Right ventricle myocardium inferior (tissue), 1 donor: ENCODE data around the gene MSH4. TPM values are rescaled to one million over a fixed set of nuclear protein-coding genes. Genes with fewer than 3 reads are reported as not detected.
"Not testable (repeated sequence)": the region's sequence is repeated elsewhere in the genome, so short reads cannot be mapped to it uniquely, and the experiment has no call there.

ENCODE experiments used
- ATAC-seq: fragments of 200-7000 bp; cut with Tn5 transposase; one replicate; pipeline ENCODE4 v1.9.1; 2020; ENCODE audit warnings: mild to moderate bottlenecking, moderate library complexity
- DNase-seq: peaks from one replicate; pipeline ENCODE4 v3.0.0; 2021; ENCODE audit errors: missing footprints
- intact Hi-C: fragments of 100-400 bp; cut with DNase I; formaldehyde crosslinking; loops from one replicate; pipeline ENCODE4 v1.11.0; 2022
- total RNA-seq: library from RNA; stranded (reverse); fragmentation: NEBNext Ultra II Directional; extraction: Animal tissue kit (Norgen Biotek cat#: 25700); gene quantifications from one replicate; pipeline ENCODE4 v1.2.1, GENCODE V29; 2021
- donor health status: DM: no; HTN: yes; CAD: no; lungs with severe emphysema.

MSH4 gene
- total RNA-seq, 1 donor from 2014 or later = 0.35 TPM

DNA sequence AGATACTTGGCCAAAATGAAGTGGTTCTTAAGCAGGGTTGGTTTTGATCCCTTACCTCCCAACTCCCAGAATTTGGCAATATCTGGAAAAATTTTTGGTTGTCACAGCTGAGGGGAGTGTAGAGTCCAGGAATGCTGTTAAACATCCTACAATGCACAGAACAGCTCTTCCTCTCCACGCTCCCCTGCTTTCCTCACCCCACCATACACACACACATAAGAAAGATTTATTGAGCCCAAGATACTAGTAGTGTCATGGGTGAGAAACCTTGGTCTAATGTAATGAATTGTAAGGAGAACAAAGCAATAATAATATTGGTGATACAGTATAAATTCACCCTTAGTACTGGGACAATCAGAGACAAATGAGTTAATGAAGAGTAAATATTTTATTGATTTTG is 87.8 kb downstream of the MSH4 start:
- DNase-seq (no peak), ATAC-seq (no peak)
- intact Hi-C loops = no loop called here

DNA sequence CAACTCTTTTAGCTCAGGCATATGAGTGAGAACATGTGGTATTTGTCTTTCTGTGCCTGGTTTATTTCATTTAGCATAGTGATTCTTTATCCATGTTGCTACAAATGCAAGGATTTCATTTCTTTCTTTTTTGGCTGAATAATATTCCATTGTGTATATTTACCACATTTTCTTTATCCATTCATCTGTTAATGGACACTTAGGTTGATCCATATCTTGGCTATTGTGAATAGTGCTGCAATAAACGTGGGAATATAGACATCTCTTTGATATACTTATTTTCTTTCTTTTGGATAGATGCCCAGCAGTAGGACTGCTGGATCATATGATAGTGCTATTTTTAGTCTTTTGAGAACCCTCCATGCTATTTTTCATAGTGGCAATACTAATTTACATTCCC is 104.7 kb downstream of the MSH4 start:
- DNase-seq (no peak), ATAC-seq (no peak)
- intact Hi-C loops = no loop called here

DNA sequence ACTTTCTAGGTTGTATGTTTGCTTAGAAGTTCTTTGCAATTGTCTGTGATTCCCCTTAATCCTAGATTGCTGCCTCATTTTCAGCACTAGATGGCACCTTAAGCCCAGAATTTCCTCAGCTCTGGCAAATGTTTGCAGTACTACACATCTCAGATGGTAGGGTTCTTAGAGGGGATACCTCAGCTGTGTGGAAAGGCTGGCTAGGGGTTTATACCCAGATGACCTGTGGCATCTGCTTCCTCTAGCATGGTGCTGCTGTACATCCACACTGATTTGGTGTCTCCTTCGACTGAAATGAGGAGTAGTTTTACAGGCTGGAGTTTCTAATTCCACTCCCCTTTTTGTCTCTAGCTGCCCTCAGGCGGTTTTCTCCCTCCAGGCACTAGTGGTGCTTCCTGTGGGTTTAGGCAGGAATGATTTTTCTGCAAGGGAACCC is 112.1 kb downstream of the MSH4 start:
- ATAC-seq (no peak), DNase-seq (no peak)
- intact Hi-C loops = no loop called here

DNA sequence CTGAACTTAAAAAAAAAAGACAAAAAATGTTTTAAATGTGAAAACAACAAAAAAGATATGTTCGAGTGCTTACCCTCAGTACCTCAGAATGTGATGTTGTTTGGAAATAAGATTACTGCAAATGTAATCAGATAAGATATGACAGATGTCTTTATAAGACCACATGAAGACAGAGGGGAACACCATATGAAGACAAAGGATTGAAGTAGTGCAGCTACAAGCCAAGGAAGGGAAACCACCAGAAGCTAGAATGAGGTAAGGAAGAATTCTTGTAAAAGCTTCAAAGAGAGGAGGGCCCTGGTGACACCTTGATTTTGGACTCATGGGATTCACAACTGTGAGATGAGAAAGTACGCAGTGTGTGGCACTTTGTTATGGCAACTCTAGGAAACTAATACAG is 120.2 kb downstream of the MSH4 start:
- DNase-seq (no peak), ATAC-seq (no peak)
- intact Hi-C loops = no loop called here

DNA sequence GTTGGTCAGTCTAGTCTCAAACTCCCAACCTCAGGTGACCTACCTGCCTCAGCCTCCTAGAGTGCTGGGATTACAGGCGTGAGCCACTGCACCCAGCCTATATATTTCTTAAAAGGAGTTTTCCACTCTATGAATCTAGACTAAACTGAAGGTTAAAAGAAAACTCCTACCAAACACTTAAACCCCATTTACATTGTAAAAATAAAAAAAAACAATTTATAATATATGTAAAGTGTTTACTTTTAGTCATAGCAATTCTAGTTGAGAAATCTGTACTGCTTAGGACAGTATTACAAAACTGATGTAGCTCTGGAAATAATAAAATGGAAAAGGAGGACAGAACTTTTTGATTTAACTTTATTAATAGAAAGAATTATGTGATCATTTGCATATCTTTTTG is 126.0 kb downstream of the MSH4 start:
- ATAC-seq (no peak), DNase-seq (no peak)

DNA sequence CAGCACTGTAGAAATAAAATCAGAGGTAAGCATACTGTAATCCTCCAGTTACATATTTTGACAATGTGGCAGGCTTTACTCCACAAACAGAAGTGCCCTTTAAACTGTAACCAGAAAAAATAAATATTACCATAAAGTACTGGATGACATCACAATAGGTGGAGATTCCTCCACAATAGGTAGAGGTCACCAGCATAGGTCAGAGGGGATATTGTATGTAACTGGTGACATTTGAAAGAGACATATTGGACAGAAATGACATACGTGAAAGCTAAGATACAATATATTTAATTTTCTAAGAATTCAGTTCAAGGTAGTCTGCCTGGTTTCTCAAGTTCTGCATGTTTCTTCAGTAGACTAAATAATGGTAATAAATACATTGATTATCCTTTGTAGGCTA is 135.6 kb downstream of the MSH4 start, which contains the start of gene ASB17:
ASB17 (minus strand) TSS at position 101 of the 400 bp plus-strand sequence. CDS start 113 bp downstream, outside the sequence.
- intact Hi-C loops = no loop called here
- ATAC-seq (no peak), DNase-seq (no peak)

More for the DNA sequence above, 126.0 kb downstream of the MSH4 start:
- intact Hi-C loops = no loop called here

DNA sequence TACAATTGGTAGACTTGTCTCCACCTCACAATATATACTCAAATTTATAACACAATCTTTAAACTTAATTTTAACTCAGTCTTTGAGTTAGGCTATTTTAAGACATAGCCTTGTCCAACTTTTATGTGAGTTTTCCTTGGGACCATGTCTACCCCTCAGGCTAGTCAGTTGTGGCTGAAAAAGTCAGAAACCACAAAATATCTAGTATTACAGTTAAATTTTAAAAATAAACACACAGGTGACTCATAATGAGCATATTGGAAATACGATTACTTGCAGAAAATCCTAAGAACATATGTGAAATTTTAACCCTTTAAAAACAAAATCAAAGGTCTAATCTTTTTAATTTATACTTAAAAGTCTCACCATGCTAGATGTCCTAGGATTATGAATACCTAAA is 140.4 kb downstream of the MSH4 start:
- ATAC-seq = no peak
- intact Hi-C loops = no loop called here
- DNase-seq = no peak

DNA sequence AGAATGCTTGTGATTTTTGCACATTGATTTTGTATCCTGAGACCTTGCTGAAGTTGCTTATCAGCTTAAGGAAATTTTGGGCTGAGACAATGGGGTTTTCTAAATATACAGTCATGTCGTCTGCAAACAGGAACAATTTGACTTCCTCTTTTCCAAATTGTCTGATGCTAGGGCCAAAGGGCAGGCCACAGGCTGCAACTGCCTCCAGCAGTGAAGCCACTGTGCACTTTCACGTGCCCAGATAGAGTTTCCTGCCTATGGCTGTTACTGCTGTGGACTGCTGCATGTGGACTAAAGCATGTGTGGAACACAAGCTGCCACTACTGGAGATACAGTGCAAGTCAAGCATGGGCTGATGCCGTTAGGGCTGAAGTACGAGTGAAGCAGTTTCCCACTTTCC is 146.4 kb downstream of the MSH4 start:
- intact Hi-C loops, DNase-seq, ATAC-seq: not testable (repeated sequence)

DNA sequence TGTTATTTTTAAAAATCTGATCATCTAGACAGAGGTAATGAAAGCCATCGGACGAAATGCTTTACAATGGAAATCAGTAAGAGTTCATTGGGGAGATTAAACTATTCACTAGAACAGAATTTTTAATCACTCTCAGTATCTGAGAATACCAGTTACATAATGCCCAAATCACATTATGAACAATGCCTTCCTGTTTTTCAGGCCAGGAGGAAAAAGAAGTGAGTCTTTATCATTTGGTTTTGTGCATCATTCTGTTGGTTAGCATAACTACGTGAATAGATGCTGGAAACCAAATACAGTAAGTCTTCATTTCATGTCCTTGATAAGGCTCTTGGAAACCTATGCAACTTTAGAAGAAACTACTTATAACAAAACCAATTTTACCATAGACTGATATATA is 153.5 kb downstream of the MSH4 start:
- intact Hi-C loops = no loop called here
- DNase-seq = no peak
- no peak for ATAC-seq

DNA sequence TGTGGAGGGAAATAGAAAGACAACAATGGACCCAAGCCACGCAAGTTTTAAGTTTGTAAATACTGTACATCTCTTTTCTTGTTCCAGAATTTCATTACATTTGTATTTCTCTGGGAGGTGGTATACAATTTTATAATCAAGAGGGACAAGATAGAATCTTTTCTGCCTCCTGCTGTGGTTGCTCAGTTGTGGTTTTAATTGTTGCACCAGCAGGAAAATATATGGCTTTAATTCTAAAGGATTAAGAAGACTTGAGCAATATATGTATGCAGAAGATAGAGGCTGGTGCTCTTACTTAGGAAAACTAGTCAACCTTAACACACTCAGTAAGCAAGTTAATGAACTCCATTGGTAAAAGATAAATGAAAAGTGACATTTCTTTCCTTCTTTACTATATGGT is 155.3 kb downstream of the MSH4 start:
- DNase-seq (no peak), ATAC-seq (no peak)
- intact Hi-C loops = no loop called here

DNA sequence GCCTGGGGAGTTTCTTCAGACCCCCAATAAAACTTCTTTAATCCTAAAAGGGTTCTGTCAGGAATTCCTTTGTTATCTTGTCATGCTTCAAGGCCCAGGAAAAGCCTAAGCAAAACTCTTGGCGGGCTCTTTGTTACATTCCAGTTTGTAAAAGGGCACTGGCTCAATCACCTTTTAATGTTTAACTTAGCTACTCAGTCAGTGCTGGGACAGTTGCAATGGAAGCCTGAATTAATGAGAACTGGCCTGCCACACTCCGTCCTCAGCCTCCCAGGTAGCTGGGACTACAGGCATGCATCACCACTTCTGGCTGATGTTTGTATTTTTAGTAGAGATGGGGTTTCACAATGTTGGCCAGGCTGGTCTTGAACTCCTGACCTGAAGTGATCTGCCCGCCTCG is 156.8 kb downstream of the MSH4 start:
- no peak for DNase-seq
- no peak for ATAC-seq
- intact Hi-C loops = no loop called here

DNA sequence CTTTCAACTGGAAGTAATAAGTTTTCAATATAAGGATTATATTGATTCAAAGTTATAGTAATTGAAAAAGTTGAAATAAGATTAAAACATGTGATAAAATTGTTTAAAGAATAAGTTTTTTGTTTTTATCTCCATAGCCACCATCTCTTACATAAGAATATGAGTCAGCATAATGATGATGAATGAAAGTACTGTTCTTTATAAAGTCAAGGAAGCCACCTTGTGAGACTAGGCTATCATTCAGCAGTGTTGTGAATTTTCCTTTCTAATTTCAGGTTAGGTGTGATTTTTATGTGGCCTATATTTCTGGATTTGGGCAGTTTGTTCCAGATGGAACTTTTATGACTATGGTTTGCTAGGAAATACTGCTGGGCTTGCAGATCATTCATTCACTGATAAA is 157.9 kb downstream of the MSH4 start:
- DNase-seq (no peak), ATAC-seq (no peak)
- intact Hi-C loops = no loop called here

Other genes with a start within 250 kb of the MSH4 start
- gene SLC44A5, start 185.8 kb upstream of the MSH4 start, total RNA-seq = 1.8 TPM
- gene ACADM, start 72.2 kb upstream of the MSH4 start, total RNA-seq = 378 TPM
- 55.6 TPM for gene RABGGTB, start 10.6 kb upstream of the MSH4 start, total RNA-seq
- not detected for gene ASB17, start 135.5 kb downstream of the MSH4 start, total RNA-seq